Neuronal stem cell (in vitro differentiated cells): Measurements from ENCODE around the gene SLC38A10.

Source experiments
- DNase-seq: peaks from one replicate; pipeline ENCODE4 v3.0.0-alpha.2; 2013; ENCODE audit warnings: low spot score
- H2AFZ ChIP-seq: one replicate; pipeline ENCODE4 v1.6.1; 2013; ENCODE audit warnings: mild to moderate bottlenecking, low read length, inconsistent platforms
- H2AK5ac ChIP-seq: 2 replicates; pipeline ENCODE4 v1.6.1; 2013; ENCODE audit warnings: low read depth, mild to moderate bottlenecking, inconsistent platforms, low read length, moderate library complexity, mixed read lengths
- H2BK120ac ChIP-seq: 2 replicates; pipeline ENCODE4 v1.6.1; 2013; ENCODE audit warnings: low read depth, mild to moderate bottlenecking, inconsistent platforms, low read length, moderate library complexity, mixed read lengths
- H2BK12ac ChIP-seq: one replicate; pipeline ENCODE4 v1.6.1; 2013; ENCODE audit warnings: low read length, inconsistent platforms
- H2BK15ac ChIP-seq: 2 replicates; pipeline ENCODE4 v1.6.1; 2013; ENCODE audit warnings: mild to moderate bottlenecking, low read length, inconsistent platforms, mixed read lengths
- H2BK5ac ChIP-seq: one replicate; pipeline ENCODE4 v1.6.1; 2013; ENCODE audit warnings: inconsistent platforms, mild to moderate bottlenecking, low read length, moderate library complexity
- H3K14ac ChIP-seq: one replicate; pipeline ENCODE4 v1.6.1; 2013; ENCODE audit warnings: low read length, inconsistent platforms
- H3K18ac ChIP-seq: 2 replicates; pipeline ENCODE4 v1.6.1; 2013; ENCODE audit warnings: low read length, inconsistent platforms
- H3K23ac ChIP-seq: 2 replicates; pipeline ENCODE4 v1.6.1; 2013; ENCODE audit warnings: low read depth, mild to moderate bottlenecking, mixed read lengths, low read length, inconsistent platforms; ENCODE audit not compliant: poor library complexity
- H3K27ac ChIP-seq: replicated peaks from 3 replicates; pipeline ENCODE4 v1.5.1; 2013; ENCODE audit warnings: low read length, inconsistent platforms
- H3K27me3 ChIP-seq, 3 experiments: 2 replicates each; pipeline ENCODE4 v1.6.1; 2013; ENCODE audit warnings: low read length in 3 of 3, mild to moderate bottlenecking in 2 of 3, inconsistent platforms in 1 of 3, low read depth in 1 of 3, mixed read lengths in 1 of 3, moderate library complexity in 1 of 3; ENCODE audit not compliant: control insufficient read depth in 3 of 3, insufficient read depth in 3 of 3
- H3K36me3 ChIP-seq, 2 donors: replicated peaks in 1 of 2; 2 replicates each; pipeline ENCODE4 v1.6.1; 2013; ENCODE audit warnings: low read length in 2 of 2; ENCODE audit not compliant: control insufficient read depth in 2 of 2, insufficient read depth in 2 of 2
- H3K4ac ChIP-seq: 2 replicates; pipeline ENCODE4 v1.6.1; 2013; ENCODE audit warnings: inconsistent platforms, mild to moderate bottlenecking, low read length, moderate library complexity
- H3K4me1 ChIP-seq, 2 donors: 1 replicate in 1 of 2; 2 replicates in 1 of 2; pipeline ENCODE4 v1.6.1; 2013; ENCODE audit warnings: low read length in 2 of 2, low read depth in 1 of 2; ENCODE audit not compliant: control insufficient read depth in 2 of 2, insufficient read depth in 1 of 2
- H3K4me2 ChIP-seq: one replicate; pipeline ENCODE4 v1.6.1; 2013; ENCODE audit warnings: mild to moderate bottlenecking, low read length, inconsistent platforms; ENCODE audit not compliant: insufficient read depth, poor library complexity, severe bottlenecking
- H3K4me3 ChIP-seq, 2 donors: 2 replicates each; pipeline ENCODE4 v1.5.1; 2013; ENCODE audit warnings: low read length in 2 of 2, mild to moderate bottlenecking in 2 of 2, inconsistent platforms in 1 of 2, moderate library complexity in 1 of 2
- H3K79me1 ChIP-seq: one replicate; pipeline ENCODE4 v1.6.1; 2013; ENCODE audit warnings: low read depth, mild to moderate bottlenecking, inconsistent platforms, low read length, moderate library complexity
- H3K9ac ChIP-seq: one replicate; pipeline ENCODE4 v1.6.1; 2013; ENCODE audit warnings: mild to moderate bottlenecking, low read depth, low read length, inconsistent platforms; ENCODE audit not compliant: poor library complexity
- H3K9me3 ChIP-seq, 2 donors: replicated peaks in 1 of 2; 2 replicates each; pipeline versions ENCODE3 to v1.6.1; 2013; ENCODE audit warnings: low read length in 2 of 2, mild to moderate bottlenecking in 2 of 2, inconsistent platforms in 1 of 2, low read depth in 1 of 2, mixed read lengths in 1 of 2, moderate library complexity in 1 of 2; ENCODE audit not compliant: control insufficient read depth in 2 of 2, insufficient read depth in 1 of 2
- H4K8ac ChIP-seq: one replicate; pipeline ENCODE4 v1.6.1; 2013; ENCODE audit warnings: low read depth, mild to moderate bottlenecking, inconsistent platforms, low read length, moderate library complexity
- H4K91ac ChIP-seq: one replicate; pipeline ENCODE4 v1.6.1; 2013; ENCODE audit warnings: low read length, low read depth, mild to moderate bottlenecking, inconsistent platforms; ENCODE audit not compliant: poor library complexity
- WGBS, 2 donors: extraction: QIAGEN DNeasy Blood & Tissue Kit; methylation state at CpG; one replicate each; pipeline ENCODE4 v1.1.7; 2013; ENCODE audit warnings: missing lambda C conversion rate in 2 of 2, mixed read lengths in 1 of 2; ENCODE audit not compliant: insufficient read length in 2 of 2, insufficient replicate concordance in 1 of 2; ENCODE audit errors: extremely low coverage in 2 of 2; 5-methylcytosine and 5-hydroxymethylcytosine counted together

SLC38A10 gene

GRCh38 chr17:81260171-81260570 lies 34.9 kb downstream of the SLC38A10 start:
- Histone ChIP-seq H2AFZ (no peak overlapping the region), H3K14ac (no peak overlapping the region), H3K4me1 (peaks cover 0 to 2% of the 10 kb centered on the region in 2 donors), H2BK5ac (no peak overlapping the region), H3K18ac (no peak overlapping the region), H3K36me3 (peaks cover 10 to 55% of the 10 kb centered on the region in 2 donors), H3K4me3 (no peak overlapping the region), H3K23ac (peak overlapping the region; percentile 97), H3K4ac (no peak overlapping the region), H2BK15ac (no peak overlapping the region), H3K27ac (no peak overlapping the region), H4K91ac (no peak overlapping the region), H2BK120ac (no peak overlapping the region), H2BK12ac (no peak overlapping the region), H3K9ac (no peak overlapping the region), H4K8ac (no peak overlapping the region), H2AK5ac (peak overlapping the region; percentile 2), H3K4me2 (no peak overlapping the region), H3K79me1 (peaks cover 6% of the 10 kb centered on the region), H3K9me3 (no peaks in the 10 kb centered on the region), H3K27me3 (no peaks in the 10 kb centered on the region)
- DNase-seq, result no peak
- WGBS, 2 donors, result no CpG with 5 or more reads among the region's 17 CpGs

- H2AFZ ChIP-seq, result no peak overlapping the region
- no CpG with 5 or more reads among the region's 23 CpGs for WGBS, 2 donors
- peaks cover 2 to 5% of the 10 kb centered on the region in 2 donors for H3K4me1 ChIP-seq
- no peak overlapping the region for H2BK12ac ChIP-seq
- peaks cover 10 to 50% of the 10 kb centered on the region in 2 donors for H3K36me3 ChIP-seq
- H2BK5ac ChIP-seq, result peak overlapping the region; percentile 66
- H3K18ac ChIP-seq, result no peak overlapping the region
- H3K14ac ChIP-seq, result no peak overlapping the region
- no peak overlapping the region for H2BK15ac ChIP-seq
- H3K9ac ChIP-seq, result no peak overlapping the region
- no peak overlapping the region for H3K27ac ChIP-seq
- no peak overlapping the region for H3K4ac ChIP-seq
- no peak overlapping the region for H4K91ac ChIP-seq
- peaks cover 6% of the 10 kb centered on the region for H3K79me1 ChIP-seq
- no peak for DNase-seq
- H3K9me3 ChIP-seq, result no peaks in the 10 kb centered on the region
- H3K4me2 ChIP-seq, result no peak overlapping the region
- no peak overlapping the region for H4K8ac ChIP-seq
- no peak overlapping the region for H2AK5ac ChIP-seq
- H3K4me3 ChIP-seq, result peak overlapping the region in 1 of 2 donors; percentile 36
- H3K23ac ChIP-seq, result peak overlapping the region; percentile 31
- no peak overlapping the region for H2BK120ac ChIP-seq
- no peaks in the 10 kb centered on the region for H3K27me3 ChIP-seq
Measured at GRCh38 chr17:81259058-81259605, 36.0 kb downstream of the SLC38A10 start.

- no peaks in the 10 kb centered on the region for H3K9me3 ChIP-seq
- H3K18ac ChIP-seq, result peak overlapping the region; percentile 19
- peak overlapping the region; percentile 44 for H3K9ac ChIP-seq
- H3K4ac ChIP-seq, result no peak overlapping the region
- H3K14ac ChIP-seq, result peak overlapping the region; percentile 17
- no peak overlapping the region for H3K27ac ChIP-seq
- H2AK5ac ChIP-seq, result no peak overlapping the region
- peaks cover 8% of the 10 kb centered on the region for H3K79me1 ChIP-seq
- WGBS, 2 donors, result no CpG with 5 or more reads among the region's 20 CpGs
- no peak for DNase-seq
- no peak overlapping the region for H2BK120ac ChIP-seq
- no peak overlapping the region for H2BK15ac ChIP-seq
- H4K8ac ChIP-seq, result no peak overlapping the region
- no peak overlapping the region for H2BK12ac ChIP-seq
- peaks cover 2 to 5% of the 10 kb centered on the region in 2 donors for H3K4me1 ChIP-seq
- H2AFZ ChIP-seq, result no peak overlapping the region
- H2BK5ac ChIP-seq, result peak overlapping the region; percentile 66
- H3K4me3 ChIP-seq, result no peak overlapping the region
- H3K27me3 ChIP-seq, result no peaks in the 10 kb centered on the region
- H4K91ac ChIP-seq, result no peak overlapping the region
- H3K4me2 ChIP-seq, result no peak overlapping the region
- peaks cover 7 to 42% of the 10 kb centered on the region in 2 donors for H3K36me3 ChIP-seq
- H3K23ac ChIP-seq, result peak overlapping the region; percentile 75
Measured at GRCh38 chr17:81258292-81258691, 36.8 kb downstream of the SLC38A10 start.

- Histone ChIP-seq H4K91ac (no peak overlapping the region), H4K8ac (no peak overlapping the region), H2BK120ac (no peak overlapping the region), H2BK5ac (no peak overlapping the region), H3K4me3 (no peak overlapping the region), H3K4me1 (peaks cover 2 to 12% of the 10 kb centered on the region in 2 donors), H3K4me2 (no peak overlapping the region), H3K79me1 (peaks cover 8% of the 10 kb centered on the region), H2BK15ac (no peak overlapping the region), H2AK5ac (no peak overlapping the region), H3K23ac (peak overlapping the region; percentile 69), H3K9me3 (no peaks in the 10 kb centered on the region), H2AFZ (no peak overlapping the region), H3K18ac (no peak overlapping the region), H2BK12ac (no peak overlapping the region), H3K27ac (no peak overlapping the region), H3K27me3 (no peaks in the 10 kb centered on the region), H3K14ac (no peak overlapping the region), H3K4ac (no peak overlapping the region), H3K9ac (no peak overlapping the region), H3K36me3 (peaks cover 7 to 42% of the 10 kb centered on the region in 2 donors)
- no CpG with 5 or more reads among the region's 19 CpGs for WGBS, 2 donors
- DNase-seq, result no peak
Measured at GRCh38 chr17:81257533-81257932, 37.6 kb downstream of the SLC38A10 start.
